ENCODE data around the gene NFE2L1. TPM values are rescaled to one million over a fixed set of nuclear protein-coding genes. Genes with fewer than 3 reads are reported as not detected.

The NFE2L1 gene
- total RNA-seq, 2 experiments from 2014 or later: 53.2 to 65.9 TPM

- POLR2A ChIA-PET: no interaction called here
- H3K36me3 Mint-ChIP-seq (ENCODE audit: low read depth): peaks cover 62% of the 10 kb centered on the region
- no peaks in the 10 kb centered on the region for H3K27me3 Mint-ChIP-seq
- H3K9me3 Mint-ChIP-seq: no peaks in the 10 kb centered on the region
- CTCF ChIA-PET: interaction anchor here (0.6 to 1.6 kb wide), 2 partner anchors 13 to 23 kb away, joined by 4 to 6 read pairs; no protein-coding TSS in a partner anchor
- DNase-seq: no peak
- no peak overlapping the region for H3K4me3 Mint-ChIP-seq
- peak overlapping the region; percentile 55 for H3K27ac Mint-ChIP-seq
- H3K4me1 Mint-ChIP-seq: peaks cover 62% of the 10 kb centered on the region
Measured at GRCh38 chr17:48054238-48055185, 6.4 kb downstream of the NFE2L1 start.

GRCh38 chr17:48055531-48056245 is 7.5 kb downstream of the NFE2L1 start:
- peaks cover 64% of the 10 kb centered on the region for H3K36me3 Mint-ChIP-seq (ENCODE audit: low read depth)
- H3K27me3 Mint-ChIP-seq: no peaks in the 10 kb centered on the region
- no peak overlapping the region for H3K4me3 Mint-ChIP-seq
- peaks cover 52% of the 10 kb centered on the region for H3K4me1 Mint-ChIP-seq
- POLR2A ChIA-PET: interaction anchor here (1.0 kb wide), 1 partner anchor 13 kb away, joined by 3 read pairs; no protein-coding TSS in a partner anchor
- no peaks in the 10 kb centered on the region for H3K9me3 Mint-ChIP-seq
- peak overlapping the region; percentile 55 for H3K27ac Mint-ChIP-seq
- no peak for DNase-seq
- CTCF ChIA-PET: interaction anchor here (1.4 to 1.8 kb wide), 4 partner anchors 12 to 29 kb away, joined by 3 to 6 read pairs (median 4); no protein-coding TSS in a partner anchor

GRCh38 chr17:48056246-48056745 is 8.1 kb downstream of the NFE2L1 start:
- Mint-ChIP-seq H3K4me1 (peaks cover 46% of the 10 kb centered on the region), H3K27ac (no peak overlapping the region), H3K27me3 (no peaks in the 10 kb centered on the region), H3K4me3 (no peak overlapping the region), H3K36me3 (ENCODE audit: low read depth) (peaks cover 61% of the 10 kb centered on the region), H3K9me3 (no peaks in the 10 kb centered on the region)
- no peak for DNase-seq
- POLR2A ChIA-PET: interaction anchor here (1.0 kb wide), 1 partner anchor 12 kb away, joined by 3 read pairs; no protein-coding TSS in a partner anchor
- CTCF ChIA-PET: interaction anchor here (1.0 to 1.8 kb wide), 4 partner anchors 9 to 30 kb away, joined by 3 to 5 read pairs (median 4); no protein-coding TSS in a partner anchor

- peaks cover 40% of the 10 kb centered on the region for H3K4me1 Mint-ChIP-seq
- H3K27ac Mint-ChIP-seq: no peak overlapping the region
- peaks cover 61% of the 10 kb centered on the region for H3K36me3 Mint-ChIP-seq (ENCODE audit: low read depth)
- H3K4me3 Mint-ChIP-seq: no peak overlapping the region
- no peaks in the 10 kb centered on the region for H3K9me3 Mint-ChIP-seq
- DNase-seq: no peak
- ChIA-PET CTCF (interaction anchor here (1.0 to 1.9 kb wide), 4 partner anchors 9 to 30 kb away, joined by 3 to 6 read pairs (median 4); no protein-coding TSS in a partner anchor), POLR2A (no interaction called here)
- H3K27me3 Mint-ChIP-seq: no peaks in the 10 kb centered on the region
Measured at GRCh38 chr17:48056879-48057278, 8.7 kb downstream of the NFE2L1 start.

GRCh38 chr17:48057626-48058025 is 9.5 kb downstream of the NFE2L1 start:
- Mint-ChIP-seq H3K9me3 (no peaks in the 10 kb centered on the region), H3K27me3 (no peaks in the 10 kb centered on the region), H3K36me3 (ENCODE audit: low read depth) (peaks cover 62% of the 10 kb centered on the region), H3K4me3 (no peak overlapping the region), H3K4me1 (peaks cover 32% of the 10 kb centered on the region), H3K27ac (peak overlapping the region; percentile 31)
- DNase-seq: no peak
- ChIA-PET CTCF (interaction anchor here (0.5 to 1.9 kb wide), 8 partner anchors 9 to 535 kb away, joined by 3 to 16 read pairs (median 3); partner anchors contain the start of gene NFE2L1), POLR2A (no interaction called here)

GRCh38 chr17:48058393-48059124 is 10.4 kb downstream of the NFE2L1 start:
- Mint-ChIP-seq H3K9me3 (no peaks in the 10 kb centered on the region), H3K4me3 (no peak overlapping the region), H3K27ac (peak overlapping the region; percentile 11), H3K27me3 (no peaks in the 10 kb centered on the region), H3K36me3 (ENCODE audit: low read depth) (peaks cover 58% of the 10 kb centered on the region), H3K4me1 (peaks cover 25% of the 10 kb centered on the region)
- ChIA-PET CTCF (interaction anchor here (0.6 to 1.9 kb wide), 7 partner anchors 10 to 830 kb away, joined by 3 to 16 read pairs (median 3); partner anchors contain the start of gene NFE2L1), POLR2A (interaction anchor here (0.5 kb wide), 1 partner anchor 11 kb away, joined by 3 read pairs; no protein-coding TSS in a partner anchor)
- no peak for DNase-seq

GRCh38 chr17:48059125-48059668 is 11.0 kb downstream of the NFE2L1 start:
- no peak for DNase-seq
- ChIA-PET POLR2A (interaction anchor here (0.5 kb wide), 1 partner anchor 12 kb away, joined by 3 read pairs; no protein-coding TSS in a partner anchor), CTCF (interaction anchor here (0.6 to 1.9 kb wide), 4 partner anchors 9 to 829 kb away, joined by 3 to 16 read pairs (median 5); partner anchors contain the start of gene NFE2L1)
- Mint-ChIP-seq H3K36me3 (ENCODE audit: low read depth) (peaks cover 58% of the 10 kb centered on the region), H3K9me3 (no peaks in the 10 kb centered on the region), H3K27ac (peak overlapping the region; percentile 11), H3K4me1 (peaks cover 21% of the 10 kb centered on the region), H3K27me3 (no peaks in the 10 kb centered on the region), H3K4me3 (no peak overlapping the region)

GRCh38 chr17:48060249-48060648 is 12.1 kb downstream of the NFE2L1 start:
- Mint-ChIP-seq H3K9me3 (no peaks in the 10 kb centered on the region), H3K27ac (no peak overlapping the region), H3K27me3 (no peaks in the 10 kb centered on the region), H3K36me3 (ENCODE audit: low read depth) (peaks cover 61% of the 10 kb centered on the region), H3K4me3 (no peak overlapping the region), H3K4me1 (peaks cover 16% of the 10 kb centered on the region)
- DNase-seq: no peak
- CTCF ChIA-PET: interaction anchor here (1.3 kb wide), 1 partner anchor 8 kb away, joined by 4 read pairs; no protein-coding TSS in a partner anchor
- POLR2A ChIA-PET: no interaction called here

- H3K4me1 Mint-ChIP-seq: peaks cover 2% of the 10 kb centered on the region
- POLR2A ChIA-PET: no interaction called here
- H3K36me3 Mint-ChIP-seq (ENCODE audit: low read depth): peaks cover 54% of the 10 kb centered on the region
- no peak overlapping the region for H3K4me3 Mint-ChIP-seq
- DNase-seq: no peak
- CTCF ChIA-PET: interaction anchor here (0.5 to 1.5 kb wide), 3 partner anchors 15 to 556 kb away, joined by 3 to 5 read pairs (median 3); no protein-coding TSS in a partner anchor
- H3K9me3 Mint-ChIP-seq: no peaks in the 10 kb centered on the region
- no peaks in the 10 kb centered on the region for H3K27me3 Mint-ChIP-seq
- H3K27ac Mint-ChIP-seq: no peak overlapping the region
Measured at GRCh38 chr17:48062273-48062672, 14.1 kb downstream of the NFE2L1 start.

- H3K9me3 Mint-ChIP-seq: no peaks in the 10 kb centered on the region
- H3K36me3 Mint-ChIP-seq (ENCODE audit: low read depth): peaks cover 44% of the 10 kb centered on the region
- ChIA-PET CTCF (interaction anchor here (1.2 to 1.6 kb wide), 3 partner anchors 15 to 28 kb away, joined by 3 to 6 read pairs (median 6); no protein-coding TSS in a partner anchor), POLR2A (no interaction called here)
- H3K4me1 Mint-ChIP-seq: peaks cover 2% of the 10 kb centered on the region
- H3K4me3 Mint-ChIP-seq: no peak overlapping the region
- H3K27ac Mint-ChIP-seq: no peak overlapping the region
- no peaks in the 10 kb centered on the region for H3K27me3 Mint-ChIP-seq
- DNase-seq: no peak
Measured at GRCh38 chr17:48064638-48065037, 16.5 kb downstream of the NFE2L1 start.

GRCh38 chr17:48066192-48066591 is 18.0 kb downstream of the NFE2L1 start:
- ChIA-PET CTCF (interaction anchor here (1.0 to 1.5 kb wide), 3 partner anchors 13 to 23 kb away, joined by 3 to 6 read pairs (median 4); no protein-coding TSS in a partner anchor), POLR2A (interaction anchor here (0.7 kb wide), 1 partner anchor 17 kb away, joined by 3 read pairs; no protein-coding TSS in a partner anchor)
- Mint-ChIP-seq H3K4me3 (no peak overlapping the region), H3K36me3 (ENCODE audit: low read depth) (peaks cover 35% of the 10 kb centered on the region), H3K27ac (no peak overlapping the region), H3K4me1 (no peaks in the 10 kb centered on the region), H3K27me3 (no peaks in the 10 kb centered on the region), H3K9me3 (no peaks in the 10 kb centered on the region)
- DNase-seq: no peak
